ENCODE results near the gene MROH8.

The MROH8 gene

DNA sequence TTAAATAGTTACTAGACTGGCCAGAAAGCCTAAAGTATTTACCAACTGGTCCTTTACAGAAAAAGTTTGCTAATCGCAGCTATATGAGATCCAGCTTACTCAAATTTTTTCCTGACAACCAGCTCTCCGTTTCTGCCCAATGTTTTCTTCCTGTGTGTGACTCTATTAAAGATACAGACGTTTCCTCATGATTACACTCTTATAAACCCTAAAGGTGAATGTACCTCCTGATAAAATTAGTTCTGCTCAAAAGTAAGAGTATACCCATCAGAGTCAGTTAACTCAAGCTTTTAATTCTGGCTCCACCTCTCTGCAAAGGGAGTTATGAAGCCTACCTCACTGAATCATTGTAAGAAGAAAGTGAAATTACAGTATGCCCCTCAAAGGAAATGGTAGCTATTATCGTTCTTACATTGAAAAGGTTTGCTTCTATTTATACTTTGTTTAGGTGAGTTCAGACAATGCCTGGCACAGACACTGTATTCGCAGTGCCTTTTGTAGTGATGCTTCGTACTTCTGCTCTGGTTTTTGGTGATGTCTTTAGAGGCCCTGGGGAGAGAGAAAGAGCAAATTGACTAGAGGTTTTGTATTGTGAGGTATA is 10.2 kb upstream of the MROH8 start:
- Histone ChIP-seq H3K36me3 (ENCODE audit: control insufficient read depth in 2 of 2, insufficient read depth in 1 of 2, low read length in 2 of 2) (peaks cover 28 to 73% of the 10 kb centered on the region in 2 experiments; a peak in 2 of 3 replicates), H3K27ac (ENCODE audit: extremely low read depth, low read depth, low read length) (no peak overlapping the region), H3K9me3 (ENCODE audit: control insufficient read depth, insufficient read depth, low read depth, low read length) (no peaks in the 10 kb centered on the region), H3K4me3 (ENCODE audit: low read depth, low read length) (no peak overlapping the region), H3K4me1 (ENCODE audit: control insufficient read depth, insufficient read depth, low read length) (no peaks in the 10 kb centered on the region)
- TF ChIP-seq BCL11A (tag by site-specific recombination; IDR thresholded peaks at IDR 0.05; ENCODE audit: low read depth) (no peak), KLF16 (tag by site-specific recombination; IDR thresholded peaks at IDR 0.05) (no peak)
- POLR2A ChIA-PET: interaction anchor here (3.8 kb wide), 1 partner anchor 11 kb away, joined by 26 read pairs; the partner anchor contains the start of genes MROH8 and RPN2
- CTCF ChIA-PET: interaction anchor here (0.7 to 4.8 kb wide), 3 partner anchors 10 to 36 kb away, joined by 3 to 65 read pairs (median 4); partner anchors contain the start of genes MROH8 and RPN2

DNA sequence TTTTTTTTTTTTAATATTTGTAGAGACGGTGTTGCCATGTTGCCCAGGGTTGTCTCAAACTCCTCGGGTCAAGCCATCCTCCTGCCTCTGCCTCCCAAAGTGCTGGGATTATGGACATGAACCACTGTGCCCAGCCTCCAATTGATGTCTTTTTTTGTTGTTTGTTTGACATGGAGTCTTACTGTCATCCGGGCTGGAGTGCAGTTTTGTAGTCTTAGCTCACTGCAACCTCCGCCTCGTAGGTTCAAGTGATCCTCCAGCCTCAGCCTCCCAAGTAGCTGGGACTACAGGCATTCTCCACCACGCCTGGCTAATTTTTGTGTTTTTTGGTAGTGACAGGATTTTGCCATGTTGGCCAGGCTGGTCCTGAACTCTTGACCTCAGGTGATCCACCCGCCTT is 9.4 kb upstream of the MROH8 start:
- Histone ChIP-seq H3K27ac (ENCODE audit: extremely low read depth, low read depth, low read length) (no peak overlapping the region), H3K4me1 (ENCODE audit: control insufficient read depth, insufficient read depth, low read length) (no peaks in the 10 kb centered on the region), H3K4me3 (ENCODE audit: low read depth, low read length) (no peak overlapping the region), H3K9me3 (ENCODE audit: control insufficient read depth, insufficient read depth, low read depth, low read length) (no peaks in the 10 kb centered on the region), H3K36me3 (ENCODE audit: control insufficient read depth in 2 of 2, insufficient read depth in 1 of 2, low read length in 2 of 2) (peaks cover 30 to 77% of the 10 kb centered on the region in 2 experiments; a peak in 2 of 3 replicates)
- POLR2A ChIA-PET: interaction anchor here (1.4 kb wide), 1 partner anchor 10 kb away, joined by 4 read pairs; no protein-coding TSS in a partner anchor
- CTCF ChIA-PET: no interaction called here
- no peak for TF ChIP-seq KLF8 (tag by site-specific recombination; IDR thresholded peaks at IDR 0.05)
- no peak for TF ChIP-seq ZNF585B (tag by site-specific recombination; IDR thresholded peaks at IDR 0.05)
- TF ChIP-seq, protein P1, sequence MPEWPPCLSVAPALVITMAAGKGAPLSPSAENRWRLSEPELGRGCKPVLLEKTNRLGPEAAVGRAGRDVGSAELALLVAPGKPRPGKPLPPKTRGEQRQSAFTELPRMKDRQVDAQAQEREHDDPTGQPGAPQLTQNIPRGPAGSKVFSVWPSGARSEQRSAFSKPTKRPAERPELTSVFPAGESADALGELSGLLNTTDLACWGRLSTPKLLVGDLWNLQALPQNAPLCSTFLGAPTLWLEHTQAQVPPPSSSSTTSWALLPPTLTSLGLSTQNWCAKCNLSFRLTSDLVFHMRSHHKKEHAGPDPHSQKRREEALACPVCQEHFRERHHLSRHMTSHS (tag by site-specific recombination; IDR thresholded peaks at IDR 0.05): no peak
- no peak for TF ChIP-seq ZNF654 (tag by site-specific recombination; IDR thresholded peaks at IDR 0.05; ENCODE audit: low read depth)
- TF ChIP-seq ZNF37A (tag by site-specific recombination; IDR thresholded peaks at IDR 0.05): no peak
- no peak for TF ChIP-seq YY1 (tag by site-specific recombination; IDR thresholded peaks at IDR 0.05)
- no peak for TF ChIP-seq ZNF555 (tag by site-specific recombination; conservative IDR thresholded peaks at IDR 0.05)
- no peak for TF ChIP-seq ZFP69B (tag by site-specific recombination; IDR thresholded peaks at IDR 0.05)
- no peak for TF ChIP-seq ZNF416 (tag by site-specific recombination; IDR thresholded peaks at IDR 0.05)

DNA sequence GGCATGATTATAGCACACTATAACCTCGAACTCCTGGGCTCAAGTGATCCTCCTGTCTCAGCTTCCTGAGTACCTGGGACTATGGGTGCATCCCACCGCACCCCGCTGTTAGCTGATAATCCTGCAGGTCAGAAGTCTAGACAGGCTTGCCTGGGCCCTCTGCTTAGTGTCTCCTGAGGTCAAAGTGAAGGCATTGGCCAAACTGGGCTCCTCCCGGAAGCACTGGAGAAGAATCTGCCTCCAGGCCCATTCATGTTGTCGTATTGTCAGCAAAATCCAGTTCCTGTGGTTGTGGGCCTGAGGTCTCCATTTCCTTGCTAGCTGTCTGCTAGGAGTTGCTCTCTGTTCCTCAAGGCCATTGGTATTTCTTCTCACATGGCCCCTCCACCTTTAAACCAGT is 6.3 kb upstream of the MROH8 start:
- H3K4me1 ChIP-seq (ENCODE audit: control insufficient read depth, insufficient read depth, low read length): no peaks in the 10 kb centered on the region
- POLR2A ChIA-PET: no interaction called here
- peaks cover 34 to 72% of the 10 kb centered on the region in 2 experiments; a peak in 2 of 3 replicates for H3K36me3 ChIP-seq (ENCODE audit: control insufficient read depth in 2 of 2, insufficient read depth in 1 of 2, low read length in 2 of 2)
- no peak overlapping the region for H3K27ac ChIP-seq (ENCODE audit: extremely low read depth, low read depth, low read length)
- CTCF ChIA-PET: interaction anchor here (1.7 kb wide), 1 partner anchor 10 kb away, joined by 4 read pairs; no protein-coding TSS in a partner anchor
- no peak overlapping the region for H3K4me3 ChIP-seq (ENCODE audit: low read depth, low read length)
- no peaks in the 10 kb centered on the region for H3K9me3 ChIP-seq (ENCODE audit: control insufficient read depth, insufficient read depth, low read depth, low read length)
- TF ChIP-seq, protein P2, sequence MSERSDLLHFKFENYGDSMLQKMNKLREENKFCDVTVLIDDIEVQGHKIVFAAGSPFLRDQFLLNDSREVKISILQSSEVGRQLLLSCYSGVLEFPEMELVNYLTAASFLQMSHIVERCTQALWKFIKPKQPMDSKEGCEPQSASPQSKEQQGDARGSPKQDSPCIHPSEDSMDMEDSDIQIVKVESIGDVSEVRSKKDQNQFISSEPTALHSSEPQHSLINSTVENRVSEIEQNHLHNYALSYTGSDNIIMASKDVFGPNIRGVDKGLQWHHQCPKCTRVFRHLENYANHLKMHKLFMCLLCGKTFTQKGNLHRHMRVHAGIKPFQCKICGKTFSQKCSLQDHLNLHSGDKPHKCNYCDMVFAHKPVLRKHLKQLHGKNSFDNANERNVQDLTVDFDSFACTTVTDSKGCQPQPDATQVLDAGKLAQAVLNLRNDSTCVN (tag by site-specific recombination; optimal IDR thresholded peaks at IDR 0.05): no peak
- no peak for TF ChIP-seq ZNF239 (tag by site-specific recombination; IDR thresholded peaks at IDR 0.05)
- no peak for TF ChIP-seq ZNF501 (tag by site-specific recombination; IDR thresholded peaks at IDR 0.05)
- TF ChIP-seq, protein P3, sequence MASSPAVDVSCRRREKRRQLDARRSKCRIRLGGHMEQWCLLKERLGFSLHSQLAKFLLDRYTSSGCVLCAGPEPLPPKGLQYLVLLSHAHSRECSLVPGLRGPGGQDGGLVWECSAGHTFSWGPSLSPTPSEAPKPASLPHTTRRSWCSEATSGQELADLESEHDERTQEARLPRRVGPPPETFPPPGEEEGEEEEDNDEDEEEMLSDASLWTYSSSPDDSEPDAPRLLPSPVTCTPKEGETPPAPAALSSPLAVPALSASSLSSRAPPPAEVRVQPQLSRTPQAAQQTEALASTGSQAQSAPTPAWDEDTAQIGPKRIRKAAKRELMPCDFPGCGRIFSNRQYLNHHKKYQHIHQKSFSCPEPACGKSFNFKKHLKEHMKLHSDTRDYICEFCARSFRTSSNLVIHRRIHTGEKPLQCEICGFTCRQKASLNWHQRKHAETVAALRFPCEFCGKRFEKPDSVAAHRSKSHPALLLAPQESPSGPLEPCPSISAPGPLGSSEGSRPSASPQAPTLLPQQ (tag by site-specific recombination; IDR thresholded peaks at IDR 0.05): no peak
- TF ChIP-seq, protein P4, sequence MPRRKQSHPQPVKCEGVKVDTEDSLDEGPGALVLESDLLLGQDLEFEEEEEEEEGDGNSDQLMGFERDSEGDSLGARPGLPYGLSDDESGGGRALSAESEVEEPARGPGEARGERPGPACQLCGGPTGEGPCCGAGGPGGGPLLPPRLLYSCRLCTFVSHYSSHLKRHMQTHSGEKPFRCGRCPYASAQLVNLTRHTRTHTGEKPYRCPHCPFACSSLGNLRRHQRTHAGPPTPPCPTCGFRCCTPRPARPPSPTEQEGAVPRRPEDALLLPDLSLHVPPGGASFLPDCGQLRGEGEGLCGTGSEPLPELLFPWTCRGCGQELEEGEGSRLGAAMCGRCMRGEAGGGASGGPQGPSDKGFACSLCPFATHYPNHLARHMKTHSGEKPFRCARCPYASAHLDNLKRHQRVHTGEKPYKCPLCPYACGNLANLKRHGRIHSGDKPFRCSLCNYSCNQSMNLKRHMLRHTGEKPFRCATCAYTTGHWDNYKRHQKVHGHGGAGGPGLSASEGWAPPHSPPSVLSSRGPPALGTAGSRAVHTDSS (tag by site-specific recombination; IDR thresholded peaks at IDR 0.05): no peak
- no peak for TF ChIP-seq HOXC10 (CRISPR knock-in tag; IDR thresholded peaks at IDR 0.05)
- TF ChIP-seq, protein P5, sequence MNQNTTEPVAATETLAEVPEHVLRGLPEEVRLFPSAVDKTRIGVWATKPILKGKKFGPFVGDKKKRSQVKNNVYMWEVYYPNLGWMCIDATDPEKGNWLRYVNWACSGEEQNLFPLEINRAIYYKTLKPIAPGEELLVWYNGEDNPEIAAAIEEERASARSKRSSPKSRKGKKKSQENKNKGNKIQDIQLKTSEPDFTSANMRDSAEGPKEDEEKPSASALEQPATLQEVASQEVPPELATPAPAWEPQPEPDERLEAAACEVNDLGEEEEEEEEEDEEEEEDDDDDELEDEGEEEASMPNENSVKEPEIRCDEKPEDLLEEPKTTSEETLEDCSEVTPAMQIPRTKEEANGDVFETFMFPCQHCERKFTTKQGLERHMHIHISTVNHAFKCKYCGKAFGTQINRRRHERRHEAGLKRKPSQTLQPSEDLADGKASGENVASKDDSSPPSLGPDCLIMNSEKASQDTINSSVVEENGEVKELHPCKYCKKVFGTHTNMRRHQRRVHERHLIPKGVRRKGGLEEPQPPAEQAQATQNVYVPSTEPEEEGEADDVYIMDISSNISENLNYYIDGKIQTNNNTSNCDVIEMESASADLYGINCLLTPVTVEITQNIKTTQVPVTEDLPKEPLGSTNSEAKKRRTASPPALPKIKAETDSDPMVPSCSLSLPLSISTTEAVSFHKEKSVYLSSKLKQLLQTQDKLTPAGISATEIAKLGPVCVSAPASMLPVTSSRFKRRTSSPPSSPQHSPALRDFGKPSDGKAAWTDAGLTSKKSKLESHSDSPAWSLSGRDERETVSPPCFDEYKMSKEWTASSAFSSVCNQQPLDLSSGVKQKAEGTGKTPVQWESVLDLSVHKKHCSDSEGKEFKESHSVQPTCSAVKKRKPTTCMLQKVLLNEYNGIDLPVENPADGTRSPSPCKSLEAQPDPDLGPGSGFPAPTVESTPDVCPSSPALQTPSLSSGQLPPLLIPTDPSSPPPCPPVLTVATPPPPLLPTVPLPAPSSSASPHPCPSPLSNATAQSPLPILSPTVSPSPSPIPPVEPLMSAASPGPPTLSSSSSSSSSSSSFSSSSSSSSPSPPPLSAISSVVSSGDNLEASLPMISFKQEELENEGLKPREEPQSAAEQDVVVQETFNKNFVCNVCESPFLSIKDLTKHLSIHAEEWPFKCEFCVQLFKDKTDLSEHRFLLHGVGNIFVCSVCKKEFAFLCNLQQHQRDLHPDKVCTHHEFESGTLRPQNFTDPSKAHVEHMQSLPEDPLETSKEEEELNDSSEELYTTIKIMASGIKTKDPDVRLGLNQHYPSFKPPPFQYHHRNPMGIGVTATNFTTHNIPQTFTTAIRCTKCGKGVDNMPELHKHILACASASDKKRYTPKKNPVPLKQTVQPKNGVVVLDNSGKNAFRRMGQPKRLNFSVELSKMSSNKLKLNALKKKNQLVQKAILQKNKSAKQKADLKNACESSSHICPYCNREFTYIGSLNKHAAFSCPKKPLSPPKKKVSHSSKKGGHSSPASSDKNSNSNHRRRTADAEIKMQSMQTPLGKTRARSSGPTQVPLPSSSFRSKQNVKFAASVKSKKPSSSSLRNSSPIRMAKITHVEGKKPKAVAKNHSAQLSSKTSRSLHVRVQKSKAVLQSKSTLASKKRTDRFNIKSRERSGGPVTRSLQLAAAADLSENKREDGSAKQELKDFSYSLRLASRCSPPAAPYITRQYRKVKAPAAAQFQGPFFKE (tag by site-specific recombination; IDR thresholded peaks at IDR 0.05; ENCODE audit: borderline replicate concordance): no peak
